HUDEP-2 (cell line): ENCODE measurements around the gene NKRF.
"Not testable (repeated sequence)": the region's sequence is repeated elsewhere in the genome, so short reads cannot be mapped to it uniquely, and the experiment has no call there.

Source experiments
- DNase-seq, 76 experiments: peaks; one replicate each; lab custom pipeline; 2025; ENCODE audit not compliant: unreplicated experiment in 76 of 76; lab: John Stamatoyannopoulos, UW

The NKRF gene

GRCh38 chrX:119606280-119607017 is at the start of gene NKRF:
TSS of gene NKRF (minus strand) at chrX:119606424.
- DNase-seq: peak; percentile 2 to 88 (median 74)

- no peak for DNase-seq
Measured at GRCh38 chrX:119655125-119655524, 48.9 kb upstream of the NKRF start.

GRCh38 chrX:119654112-119654531 is 47.9 kb upstream of the NKRF start:
- DNase-seq: no peak

- no peak for DNase-seq
Measured at GRCh38 chrX:119648421-119648775, 42.2 kb upstream of the NKRF start.

- no peak for DNase-seq
Measured at GRCh38 chrX:119647552-119648420, 41.6 kb upstream of the NKRF start.

GRCh38 chrX:119647089-119647488 is 40.9 kb upstream of the NKRF start:
- DNase-seq: no peak

- DNase-seq: no peak
Measured at GRCh38 chrX:119646515-119646914, 40.3 kb upstream of the NKRF start.

GRCh38 chrX:119643696-119644095 is 37.5 kb upstream of the NKRF start:
- no peak for DNase-seq

GRCh38 chrX:119640731-119641170 is 34.5 kb upstream of the NKRF start:
- DNase-seq: no peak

GRCh38 chrX:119638725-119639471 is 32.7 kb upstream of the NKRF start:
- DNase-seq: no peak

GRCh38 chrX:119637421-119637820 is 31.2 kb upstream of the NKRF start:
- DNase-seq: not testable (repeated sequence)

GRCh38 chrX:119636419-119636818 is 30.2 kb upstream of the NKRF start:
- no peak for DNase-seq

GRCh38 chrX:119635799-119636198 is 29.6 kb upstream of the NKRF start:
- DNase-seq: no peak

GRCh38 chrX:119635179-119635578 is 29.0 kb upstream of the NKRF start:
- no peak for DNase-seq

GRCh38 chrX:119625843-119626242 is 19.6 kb upstream of the NKRF start:
- DNase-seq: no peak

GRCh38 chrX:119624951-119625668 is 18.9 kb upstream of the NKRF start:
- DNase-seq: no peak

- no peak for DNase-seq
Measured at GRCh38 chrX:119624417-119624816, 18.2 kb upstream of the NKRF start.

- no peak for DNase-seq
Measured at GRCh38 chrX:119622356-119623232, 16.4 kb upstream of the NKRF start.

GRCh38 chrX:119618439-119618838 is 12.2 kb upstream of the NKRF start:
- no peak for DNase-seq
